ENCODE measurements around the gene PINLYP.

PINLYP gene

DNA sequence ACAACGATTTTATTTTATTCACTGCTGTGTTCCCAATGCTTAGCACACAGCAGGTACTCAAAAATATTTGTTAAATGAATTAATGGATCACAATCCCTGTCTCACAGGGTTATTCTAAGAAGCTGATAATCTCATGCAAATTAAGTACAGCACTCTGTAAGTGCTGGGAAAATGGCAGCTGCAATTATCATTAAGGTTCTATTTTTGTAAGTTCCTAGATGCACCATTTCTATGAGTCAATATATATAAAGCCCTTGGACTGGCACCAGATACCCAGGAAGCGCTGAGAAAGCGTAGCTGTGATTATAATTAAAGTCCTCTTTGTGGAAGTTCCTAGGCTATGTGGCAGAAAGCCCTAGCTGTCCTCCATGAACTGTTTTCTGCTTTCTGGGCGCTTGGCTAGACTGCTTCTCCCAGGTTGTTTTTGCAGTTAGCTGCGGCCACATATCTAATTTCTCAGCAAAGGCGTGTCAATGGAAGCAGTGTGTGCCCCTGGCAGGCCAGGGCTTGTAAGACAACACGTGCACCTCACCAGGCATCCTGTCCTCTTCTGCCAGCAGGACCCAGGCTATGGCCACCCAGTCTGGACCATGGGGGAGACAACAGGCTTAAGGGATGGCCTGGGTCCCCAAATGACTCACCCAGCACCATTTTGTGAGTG, 31.1 kb downstream of the PINLYP start:
- no peak for DNase-seq (ENCODE audit: low spot score)

DNA sequence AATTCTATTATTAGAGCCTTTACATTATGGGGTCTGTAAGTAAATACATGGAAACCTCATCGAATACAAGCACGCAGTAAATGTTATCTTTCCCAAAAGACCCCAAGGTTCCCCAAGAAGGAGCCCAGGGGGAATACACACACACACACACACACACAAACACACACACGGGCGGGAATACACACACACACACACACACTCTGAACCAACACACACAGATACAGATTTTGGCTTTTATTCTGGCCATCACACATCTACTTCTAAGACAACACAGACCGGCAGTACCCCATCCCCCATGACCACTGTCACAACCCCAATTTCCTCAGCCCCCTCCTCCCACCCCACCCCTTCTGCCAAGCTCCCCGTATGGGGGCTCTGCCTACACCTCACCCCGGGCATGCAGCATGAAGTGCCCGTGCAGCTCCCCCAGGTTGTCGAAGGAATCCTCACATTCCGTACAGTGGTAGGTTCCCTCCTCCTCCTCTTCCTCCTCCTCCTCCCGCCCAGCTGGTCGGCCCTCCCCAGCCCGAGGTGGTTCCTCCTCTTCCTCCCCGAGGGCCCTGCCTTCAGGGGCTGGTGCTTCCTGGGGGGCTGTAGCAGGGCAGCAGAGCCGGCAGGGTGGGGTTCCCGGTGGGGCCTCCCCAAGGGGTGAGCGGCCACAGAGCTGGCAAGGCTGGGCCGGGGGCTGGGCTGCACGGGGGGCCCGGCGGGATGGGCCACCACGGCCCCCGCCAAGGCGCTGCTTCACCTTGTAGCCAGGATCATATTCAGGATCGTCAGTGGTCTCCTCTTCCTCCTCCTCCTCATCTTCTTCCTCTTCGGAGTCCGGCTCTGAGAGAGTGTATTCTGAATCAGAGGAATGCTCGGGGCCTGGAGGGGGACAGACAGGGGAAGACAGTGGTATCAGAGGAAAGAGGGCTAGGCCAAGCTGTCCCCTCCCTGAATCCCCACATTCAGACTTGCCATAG, 31.9 kb downstream of the PINLYP start:
- no peak for DNase-seq (ENCODE audit: low spot score)

GRCh38 chr19:43609872-43610271, 34.3 kb downstream of the PINLYP start:
- DNase-seq (ENCODE audit: low spot score), result no peak

DNA sequence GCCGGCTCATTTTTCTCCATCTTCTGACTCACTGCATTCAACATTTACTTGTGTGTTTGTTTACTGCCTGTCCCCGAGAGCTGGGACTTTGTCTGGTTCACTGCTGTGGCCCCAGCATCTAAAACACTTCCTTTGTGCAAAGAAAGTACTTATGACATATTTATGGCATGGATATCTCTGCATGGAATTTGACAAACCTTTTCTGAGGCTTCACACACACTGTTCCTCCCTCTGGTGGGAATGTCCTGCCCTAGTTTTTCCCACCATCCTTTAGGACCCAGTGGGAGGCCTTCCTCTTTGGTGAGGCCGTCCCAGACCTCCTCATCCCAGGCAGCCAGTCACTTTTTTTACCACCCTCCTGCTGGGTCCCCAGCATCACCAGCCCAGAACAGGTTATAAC, 34.9 kb downstream of the PINLYP start:
- no peak for DNase-seq (ENCODE audit: low spot score)

GRCh38 chr19:43611788-43612187, 36.2 kb downstream of the PINLYP start, which contains the start of gene SRRM5:
TSS of gene SRRM5 (plus strand) at chr19:43612088. CDS start at chr19:43612122, 34 bp downstream.
- no peak for DNase-seq (ENCODE audit: low spot score)

- no peak for DNase-seq (ENCODE audit: low spot score)
Observed at GRCh38 chr19:43612374-43612773, 36.8 kb downstream of the PINLYP start.

DNA sequence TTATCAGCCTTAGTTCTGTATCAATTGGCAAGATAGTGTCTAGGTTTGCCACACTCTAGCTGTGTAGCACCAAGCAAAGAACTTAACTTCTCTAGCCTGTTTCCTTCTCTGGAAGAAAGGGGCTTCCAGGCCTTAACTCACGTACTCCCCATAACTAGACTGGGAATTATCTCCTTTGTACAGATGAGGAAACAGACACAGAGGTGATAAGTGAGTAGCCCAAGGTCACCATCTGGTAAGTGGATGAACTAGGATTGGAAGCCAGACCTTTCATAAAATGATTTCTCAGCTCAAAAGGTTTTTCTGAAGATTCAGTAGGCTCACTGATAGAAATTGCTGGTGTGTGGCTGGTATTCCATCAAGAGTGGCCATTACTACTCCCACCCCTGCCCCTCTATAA, 40.7 kb downstream of the PINLYP start:
- no peak for DNase-seq (ENCODE audit: low spot score)

DNA sequence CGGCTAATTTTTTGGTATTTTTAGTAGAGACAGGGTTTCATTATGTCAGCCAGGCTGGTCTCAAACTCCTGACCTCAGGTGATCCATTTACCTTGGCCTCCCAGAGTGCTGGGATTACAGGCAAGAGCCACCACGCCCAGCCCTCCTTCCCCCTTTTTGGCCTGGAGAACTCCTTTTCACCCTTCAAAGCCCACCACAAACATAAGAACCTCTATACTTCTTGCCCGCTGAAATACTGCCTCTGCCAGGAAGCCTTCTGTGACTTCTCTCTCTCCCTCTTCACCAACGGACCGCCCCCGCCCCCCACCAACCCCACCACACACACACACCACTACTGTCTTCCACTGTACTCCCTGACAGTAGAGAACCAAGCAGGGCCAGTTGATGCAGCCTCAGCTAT, 41.4 kb downstream of the PINLYP start:
- DNase-seq (ENCODE audit: low spot score), result no peak

- peak; percentile 66 for DNase-seq (ENCODE audit: low spot score)
Observed at GRCh38 chr19:43618921-43619261, 43.3 kb downstream of the PINLYP start.

DNA sequence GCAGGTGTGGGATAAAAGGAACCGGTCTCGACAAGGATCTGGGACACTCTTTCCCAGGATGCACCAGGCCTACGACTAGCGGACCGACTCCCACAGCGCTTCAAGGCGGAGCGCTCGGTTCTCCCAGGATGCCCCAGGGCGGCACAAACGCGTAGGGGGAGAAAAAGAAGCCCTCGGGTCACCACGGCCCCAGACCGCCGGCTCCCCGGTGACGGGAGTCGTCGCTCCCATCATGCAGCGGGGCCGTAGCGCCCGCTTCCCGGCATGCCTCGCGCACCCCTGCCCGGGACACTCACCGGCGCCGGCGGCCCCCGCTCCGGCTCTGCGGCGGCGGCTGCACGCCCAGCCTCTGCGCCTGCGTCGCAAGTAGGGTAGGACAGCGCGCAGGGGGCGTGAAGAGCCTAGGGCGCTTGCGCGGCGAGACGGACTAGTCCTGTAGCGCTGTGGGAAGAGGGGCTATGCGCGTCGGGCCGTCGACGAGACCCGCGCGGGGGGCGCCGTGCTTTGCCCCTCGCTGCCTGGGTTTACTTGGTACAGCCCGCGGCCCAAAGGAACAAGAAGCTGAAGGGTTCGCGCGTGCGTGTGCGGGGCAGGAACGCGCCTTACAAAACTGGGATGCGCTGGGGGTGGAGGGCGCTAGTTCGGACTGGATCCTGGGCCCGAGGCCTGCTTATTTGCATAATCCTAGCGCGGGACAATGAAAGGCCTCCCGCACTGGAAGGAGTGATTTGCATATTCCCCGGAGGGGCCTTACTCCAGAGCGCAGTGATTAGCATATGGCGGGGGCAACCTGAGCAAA, 43.9 kb downstream of the PINLYP start, which contains the start of gene ZNF428:
Gene ZNF428 (minus strand): TSS at position 368 of the 799 bp plus-strand sequence. CDS start 5,325 bp downstream, outside the sequence.
- DNase-seq (ENCODE audit: low spot score), result peak; percentile 92

DNA sequence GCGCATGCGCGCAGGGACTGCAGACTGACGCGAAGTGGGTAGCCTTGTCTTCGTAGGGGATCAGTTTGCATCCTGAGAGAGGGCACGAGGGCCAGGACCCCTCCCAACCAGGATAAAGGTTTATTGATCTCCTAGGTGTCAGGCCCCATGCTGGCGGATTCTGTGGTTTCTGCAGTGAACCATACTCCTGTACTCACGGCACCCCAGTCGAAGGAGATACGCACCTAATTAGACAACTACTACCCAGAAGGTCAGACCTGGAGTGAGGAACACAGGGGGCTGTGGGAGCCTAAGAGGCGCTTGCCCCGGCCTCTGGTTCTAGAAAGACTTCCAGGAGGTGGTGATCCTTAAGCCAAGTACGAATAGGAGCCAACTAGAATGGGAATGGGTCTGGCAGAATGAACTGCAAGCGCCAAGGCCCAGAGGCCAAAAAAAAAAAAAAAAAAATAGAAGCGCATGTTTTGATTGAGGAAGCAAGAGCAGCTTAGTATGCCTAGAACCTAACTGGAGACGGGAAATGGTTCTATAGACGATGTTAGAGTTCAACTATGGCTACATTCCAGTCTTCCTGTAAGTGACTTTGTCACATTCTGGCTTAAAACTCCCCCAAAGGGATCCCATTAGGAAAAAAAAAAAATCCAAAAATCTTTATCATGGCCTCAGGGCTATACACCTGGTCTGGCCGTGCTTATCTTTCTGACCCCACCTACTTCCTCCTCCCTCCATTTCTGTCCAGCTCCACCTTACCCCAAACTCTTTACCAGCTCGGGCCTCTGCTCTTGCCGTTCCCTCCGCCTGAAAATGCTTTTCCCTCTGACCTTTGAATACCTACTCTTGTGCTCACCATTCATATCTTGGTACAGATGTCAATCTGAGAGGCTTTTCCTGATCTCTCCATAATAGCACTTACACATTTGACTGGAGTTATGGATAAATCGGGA, 44.7 kb downstream of the PINLYP start:
- DNase-seq (ENCODE audit: low spot score), result no peak

- DNase-seq (ENCODE audit: low spot score), result no peak
Observed at GRCh38 chr19:43622070-43622469, 46.5 kb downstream of the PINLYP start.

DNA sequence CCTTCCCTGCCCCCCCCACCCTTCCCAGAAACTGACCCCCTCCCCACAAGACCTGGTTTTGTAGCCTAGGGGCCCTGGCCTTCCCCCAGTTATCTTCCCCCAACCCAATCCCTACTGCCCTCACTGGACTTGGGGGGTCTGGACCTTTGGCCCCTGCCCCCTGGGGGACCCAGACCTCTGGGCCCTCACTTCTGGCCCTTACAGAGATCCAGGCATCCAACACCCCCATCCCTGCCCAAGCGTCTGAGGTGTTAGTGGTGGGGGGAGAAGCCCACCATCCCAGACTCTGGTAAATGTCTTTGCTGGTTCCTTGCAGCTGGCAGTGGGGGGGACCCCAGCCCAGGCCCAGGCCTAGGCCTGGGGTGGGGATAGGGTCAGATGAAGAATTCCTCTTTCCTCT, 47.4 kb downstream of the PINLYP start:
- no peak for DNase-seq (ENCODE audit: low spot score)

GRCh38 chr19:43623889-43624670, 48.5 kb downstream of the PINLYP start:
- no peak for DNase-seq (ENCODE audit: low spot score)

- DNase-seq (ENCODE audit: low spot score), result peak; percentile 90
Observed at GRCh38 chr19:43624933-43625332, 49.3 kb downstream of the PINLYP start.

- peak; percentile 34 for DNase-seq (ENCODE audit: low spot score)
Observed at GRCh38 chr19:43625918-43626579, 50.4 kb downstream of the PINLYP start.

DNA sequence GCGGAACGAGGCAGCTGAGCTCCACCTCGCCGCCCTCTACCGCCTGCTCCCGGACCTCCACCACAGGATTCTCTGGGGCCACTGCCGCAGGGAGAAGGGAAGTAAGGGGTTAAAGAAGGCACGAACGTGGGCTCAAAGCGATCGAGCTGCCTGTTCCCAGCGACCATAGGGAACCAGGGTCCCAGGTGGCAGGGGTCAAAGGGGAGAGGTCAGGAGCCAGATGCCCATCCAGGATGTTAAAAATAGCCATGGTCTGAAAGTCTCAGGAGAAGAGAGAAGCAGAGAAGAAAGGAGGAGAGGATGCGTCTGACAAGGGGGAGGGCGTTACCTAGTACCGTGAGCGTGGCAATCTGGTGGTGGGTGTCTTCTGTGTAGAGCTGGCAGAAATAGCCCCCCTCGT, 51.2 kb downstream of the PINLYP start:
- no peak for DNase-seq (ENCODE audit: low spot score)

GRCh38 chr19:43628646-43629326, 53.2 kb downstream of the PINLYP start:
- no peak for DNase-seq (ENCODE audit: low spot score)

- DNase-seq (ENCODE audit: low spot score), result no peak
Observed at GRCh38 chr19:43631491-43631890, 55.9 kb downstream of the PINLYP start.

All from germinal center (tissue), 1 donor.